Stimulated activated naive CD8-positive, alpha-beta T cell treated with anti-CD3 and anti-CD28 coated beads, Interleukin-15, amount 100 ng/mL, for 72 hours (primary cell): ENCODE data around the gene STOML1.
"Not testable (repeated sequence)": the region's sequence is repeated elsewhere in the genome, so short reads cannot be mapped to it uniquely, and the experiment has no call there.

Experiments used
- ATAC-seq: fragments of 150-1000 bp; cut with Tn5 transposase; 2 replicates; pipeline ENCODE4 v1.10.0; 2021; ENCODE audit warnings: mild to moderate bottlenecking, moderate library complexity
- DNase-seq, 2 donors: peaks; one replicate each; pipeline ENCODE4 v3.0.0; 2021 to 2022
- H3K27ac Mint-ChIP-seq, 2 donors: one replicate each; pipeline ENCODE4 v1.8.0; 2022; ENCODE audit warnings: mild to moderate bottlenecking in 2 of 2, mixed read lengths in 2 of 2, moderate library complexity in 2 of 2
- H3K27me3 Mint-ChIP-seq: one replicate; pipeline ENCODE4 v1.8.0; 2022; ENCODE audit warnings: mixed read lengths
- H3K4me1 Mint-ChIP-seq: one replicate; pipeline ENCODE4 v1.8.0; 2022; ENCODE audit warnings: mild to moderate bottlenecking, mixed read lengths
- H3K4me3 Mint-ChIP-seq, 2 donors: one replicate each; pipeline ENCODE4 v1.8.0; 2022; ENCODE audit warnings: mild to moderate bottlenecking in 2 of 2, mixed read lengths in 2 of 2, moderate library complexity in 1 of 2
- H3K9me3 Mint-ChIP-seq, 2 donors: one replicate each; pipeline ENCODE4 v1.8.0; 2022; ENCODE audit warnings: mixed read lengths in 2 of 2

The STOML1 gene

DNA sequence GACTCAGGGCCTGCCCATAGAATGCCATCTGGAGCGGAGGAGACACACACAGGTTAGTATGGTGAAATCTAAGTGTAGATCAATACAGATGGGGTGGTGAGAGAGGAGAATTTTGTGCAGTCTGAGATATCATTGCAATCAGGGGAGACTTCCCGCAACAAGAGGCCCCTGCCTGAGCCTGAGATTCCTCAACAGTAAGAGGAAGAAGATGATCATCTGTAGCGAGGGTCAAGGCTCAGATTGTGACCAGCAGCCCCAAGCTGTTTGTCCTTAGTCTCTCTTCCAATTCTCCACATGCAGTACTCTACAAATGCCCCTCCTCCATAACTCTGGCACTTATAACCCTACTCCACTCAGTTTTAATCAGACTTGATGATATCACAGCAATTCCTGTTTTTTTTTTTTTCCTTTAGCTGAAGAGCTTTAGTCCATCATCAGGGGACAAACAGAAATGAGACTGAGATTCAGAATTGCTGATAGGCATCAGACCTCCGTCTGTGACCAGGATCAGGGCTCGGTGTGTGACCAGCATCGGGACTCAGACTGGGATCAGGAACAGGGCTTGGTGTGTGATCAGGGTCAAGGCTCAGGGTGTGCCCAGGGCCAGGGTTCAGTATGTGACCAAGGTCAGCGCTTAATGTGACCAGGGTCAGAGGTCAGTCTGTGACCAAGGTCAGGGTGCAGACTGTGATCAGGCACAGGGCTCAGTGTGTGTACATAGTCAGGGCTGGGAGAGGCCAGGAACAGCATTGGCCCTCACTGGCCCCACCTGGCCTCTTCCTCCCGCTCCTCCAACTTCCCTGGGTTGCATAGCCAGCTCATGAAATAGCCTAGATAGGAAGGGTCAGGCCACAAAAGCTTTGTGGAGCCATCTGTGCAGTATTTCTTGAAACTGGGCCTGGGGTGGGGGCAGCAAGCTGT is 51.8 kb downstream of the STOML1 start:
- no peaks in the 10 kb centered on the region for H3K9me3 Mint-ChIP-seq
- DNase-seq (no peak), ATAC-seq (no peak)
- H3K27me3 Mint-ChIP-seq, result no peaks in the 10 kb centered on the region
- H3K4me3 Mint-ChIP-seq, result no peak overlapping the region
- peaks cover 14% of the 10 kb centered on the region for H3K4me1 Mint-ChIP-seq
- H3K27ac Mint-ChIP-seq, result no peak overlapping the region

DNA sequence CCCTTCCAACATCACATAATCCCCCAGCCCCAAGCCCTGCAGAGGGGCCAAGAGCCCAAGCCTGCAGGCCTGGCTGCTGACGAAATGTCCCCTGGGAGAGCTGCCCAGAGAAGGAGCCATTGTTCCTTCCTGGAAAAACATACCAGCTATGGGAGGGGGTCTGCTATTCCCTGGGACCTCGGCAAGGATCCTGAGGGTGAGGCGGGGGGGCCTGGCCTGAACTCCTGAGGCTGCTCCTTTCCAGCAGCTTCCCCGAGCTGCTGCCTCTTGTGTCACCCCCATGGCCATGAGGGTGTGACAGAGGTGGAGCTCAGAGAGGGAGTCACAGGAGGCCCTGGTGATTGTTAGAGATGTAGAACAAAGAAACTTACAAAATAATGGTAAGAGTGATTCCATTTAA is 53.0 kb downstream of the STOML1 start:
- Mint-ChIP-seq H3K4me3 (no peak overlapping the region), H3K4me1 (peaks cover 14% of the 10 kb centered on the region), H3K27me3 (no peaks in the 10 kb centered on the region), H3K27ac (peak overlapping the region in 1 of 2 donors; percentile 16), H3K9me3 (no peaks in the 10 kb centered on the region)
- ATAC-seq, result no peak
- DNase-seq, result no peak

DNA sequence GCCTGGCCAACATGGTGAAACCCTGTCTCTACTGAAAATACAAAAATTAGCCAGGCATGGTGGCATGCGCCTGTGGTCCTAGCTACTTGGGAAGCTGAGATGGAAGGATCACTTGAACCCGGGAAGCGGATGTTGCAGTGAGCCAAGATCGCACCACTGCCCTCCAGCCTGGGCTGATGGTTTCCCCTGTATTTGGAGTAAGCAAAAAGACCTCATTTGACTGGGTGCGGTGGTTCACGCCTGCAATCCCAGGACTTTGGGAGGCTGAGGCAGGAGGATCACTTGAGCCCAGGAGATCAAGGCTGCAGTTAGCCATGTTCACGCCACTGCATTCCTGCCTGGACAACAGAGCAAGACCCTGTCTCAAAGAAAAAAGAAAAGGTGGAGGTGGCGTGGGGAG is 53.6 kb downstream of the STOML1 start:
- H3K27me3 Mint-ChIP-seq, H3K27ac Mint-ChIP-seq, ATAC-seq, H3K4me3 Mint-ChIP-seq, H3K9me3 Mint-ChIP-seq, DNase-seq: not testable (repeated sequence)
- peaks cover 14% of the 10 kb centered on the region for H3K4me1 Mint-ChIP-seq

DNA sequence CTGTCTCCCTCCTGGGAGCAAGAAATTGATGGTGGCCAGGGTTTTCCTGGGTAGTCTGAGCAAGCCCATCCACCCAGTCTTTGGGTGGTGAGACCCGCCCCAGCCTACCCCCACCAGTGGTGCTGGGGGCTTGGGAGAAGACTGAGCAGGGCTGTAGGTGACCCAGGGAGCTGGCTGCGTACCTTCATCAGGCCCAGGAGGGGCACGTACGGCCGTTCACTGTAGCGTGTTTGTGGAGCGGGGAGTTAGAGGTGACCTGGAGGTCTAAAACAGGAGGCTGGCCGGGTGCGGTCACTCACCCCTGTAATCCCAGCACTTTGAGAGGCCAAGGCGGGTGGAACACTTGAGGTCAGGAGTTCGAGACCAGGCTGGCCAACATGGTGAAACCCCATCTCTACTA is 54.4 kb downstream of the STOML1 start:
- no peak for DNase-seq
- no peak for ATAC-seq
- Mint-ChIP-seq H3K9me3 (no peaks in the 10 kb centered on the region), H3K27me3 (no peaks in the 10 kb centered on the region), H3K4me1 (peaks cover 14% of the 10 kb centered on the region), H3K27ac (no peak overlapping the region), H3K4me3 (no peak overlapping the region)

DNA sequence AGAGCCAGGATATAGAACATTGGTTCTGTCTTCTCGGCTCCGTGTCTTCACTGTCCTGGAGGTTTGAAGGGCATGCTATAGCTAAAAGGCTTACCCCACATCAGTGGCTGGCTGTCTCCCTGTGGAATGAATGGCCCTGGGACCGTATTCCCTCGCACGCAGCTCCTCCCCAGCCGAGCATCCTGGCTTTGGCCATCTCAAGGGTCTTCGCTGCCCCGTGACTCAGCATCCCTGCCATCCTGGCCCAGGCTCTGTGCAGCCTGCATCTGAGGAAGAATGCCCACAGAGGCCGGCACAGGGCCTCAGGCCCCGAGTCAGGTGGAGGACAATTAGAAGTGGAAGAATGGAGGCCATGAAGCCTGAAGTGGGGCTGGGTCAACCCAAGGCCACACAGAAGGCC is 54.8 kb downstream of the STOML1 start:
- no peak overlapping the region for H3K4me3 Mint-ChIP-seq
- no peak overlapping the region for H3K27ac Mint-ChIP-seq
- H3K4me1 Mint-ChIP-seq, result peaks cover 9% of the 10 kb centered on the region
- DNase-seq (no peak), ATAC-seq (no peak)
- H3K9me3 Mint-ChIP-seq, result no peaks in the 10 kb centered on the region
- no peaks in the 10 kb centered on the region for H3K27me3 Mint-ChIP-seq

DNA sequence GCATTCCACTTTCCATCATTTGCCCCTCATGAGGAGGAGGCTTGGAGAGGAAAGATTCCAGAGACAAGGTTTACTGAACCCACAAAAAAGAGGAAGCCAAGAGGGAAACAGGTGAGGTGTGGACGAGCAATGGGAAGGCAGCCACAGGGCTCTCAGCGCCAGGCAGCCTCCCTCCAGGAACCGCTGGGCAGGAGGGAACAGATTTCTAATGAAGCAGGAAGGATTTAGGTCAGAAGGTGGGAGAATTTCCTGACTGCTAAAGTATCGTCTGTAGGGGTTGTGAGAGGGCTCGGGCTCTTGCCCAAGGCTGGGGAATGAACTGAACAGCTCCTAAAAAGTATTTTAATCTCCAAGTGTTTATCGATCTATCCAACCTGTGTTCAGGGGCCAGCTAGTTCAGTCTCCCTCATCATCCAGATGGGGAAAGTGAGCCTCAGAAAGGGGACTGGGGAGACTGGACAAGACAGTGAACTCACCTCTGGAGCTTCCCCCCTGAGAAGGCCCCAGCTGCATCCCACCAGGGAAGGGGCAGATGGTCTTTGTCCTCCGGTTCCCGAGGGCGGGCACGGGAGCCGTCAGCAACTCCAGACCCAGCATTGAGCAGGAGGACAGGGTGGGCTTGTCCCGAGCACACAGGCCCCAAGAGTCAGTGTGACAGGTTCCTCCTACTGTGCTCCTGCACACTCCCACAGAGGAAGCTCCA is 55.4 kb downstream of the STOML1 start:
- Mint-ChIP-seq H3K27ac (no peak overlapping the region), H3K4me1 (peaks cover 4% of the 10 kb centered on the region), H3K9me3 (no peaks in the 10 kb centered on the region), H3K4me3 (no peak overlapping the region), H3K27me3 (no peaks in the 10 kb centered on the region)
- no peak for ATAC-seq
- DNase-seq, result no peak

DNA sequence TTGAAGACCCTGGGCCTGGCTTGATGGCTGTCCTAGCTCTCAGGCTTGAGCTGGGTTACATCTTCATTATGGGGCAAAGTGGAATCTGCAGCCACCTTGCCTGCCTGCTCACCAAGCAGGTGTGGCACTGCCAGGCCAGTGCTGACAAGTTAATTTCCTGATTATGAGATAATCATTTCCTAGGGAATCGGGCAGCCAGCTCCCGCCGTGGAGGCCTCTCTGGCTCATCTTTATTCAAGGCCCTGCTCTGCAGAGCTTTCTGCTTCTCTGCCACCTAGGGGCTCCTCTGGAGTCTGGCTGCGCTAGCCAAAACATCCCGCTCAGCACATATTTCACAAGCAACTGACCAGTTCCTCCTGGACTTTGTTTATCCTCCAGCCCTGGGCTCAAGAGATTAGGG is 55.9 kb downstream of the STOML1 start:
- no peak for ATAC-seq
- Mint-ChIP-seq H3K4me3 (no peak overlapping the region), H3K9me3 (no peaks in the 10 kb centered on the region), H3K4me1 (no peaks in the 10 kb centered on the region), H3K27ac (no peak overlapping the region), H3K27me3 (no peaks in the 10 kb centered on the region)
- DNase-seq, result no peak

DNA sequence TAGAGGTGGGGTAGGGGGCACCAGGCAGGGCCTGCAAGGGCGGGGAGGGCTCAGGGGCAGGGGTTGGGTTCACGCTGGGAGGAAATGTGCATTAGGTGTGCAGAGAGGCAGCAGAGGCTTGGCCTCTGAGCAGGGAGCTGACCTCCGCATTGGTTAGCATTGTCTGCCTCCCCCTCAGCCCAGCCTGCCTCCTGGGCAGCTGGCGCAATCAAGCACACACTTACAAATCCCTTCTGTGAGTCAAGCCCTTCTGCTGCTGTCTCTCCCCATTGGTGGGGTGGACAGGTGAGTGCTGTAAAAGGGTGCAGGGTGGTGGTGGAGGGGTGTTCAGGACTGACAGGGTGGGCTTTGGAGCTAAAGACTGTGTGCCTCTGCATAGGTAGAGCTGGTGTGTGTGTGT is 56.5 kb downstream of the STOML1 start:
- no peak for DNase-seq
- no peaks in the 10 kb centered on the region for H3K27me3 Mint-ChIP-seq
- H3K4me3 Mint-ChIP-seq, result no peak overlapping the region
- H3K9me3 Mint-ChIP-seq, result no peaks in the 10 kb centered on the region
- no peak for ATAC-seq
- no peak overlapping the region for H3K27ac Mint-ChIP-seq
- peaks cover 6% of the 10 kb centered on the region for H3K4me1 Mint-ChIP-seq

DNA sequence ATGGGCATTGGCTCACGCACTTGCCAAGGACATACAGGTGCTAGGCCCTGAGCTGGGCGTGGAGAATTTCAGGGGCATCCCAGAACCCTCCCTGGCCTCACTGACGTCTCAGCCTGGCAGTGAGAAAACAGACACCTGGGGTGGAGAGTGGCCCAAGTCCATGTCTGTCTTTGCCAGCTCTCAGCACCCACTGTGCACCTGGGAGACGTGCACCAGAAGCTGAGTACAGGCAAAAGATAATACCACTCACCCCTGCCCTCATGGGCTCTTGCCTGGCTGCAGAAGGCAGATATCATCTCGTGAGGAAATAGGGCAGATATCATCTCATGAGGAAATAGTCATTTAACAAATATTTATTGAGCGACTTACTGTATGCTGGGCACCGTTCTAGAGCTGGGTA is 57.8 kb downstream of the STOML1 start:
- H3K27me3 Mint-ChIP-seq, result no peaks in the 10 kb centered on the region
- H3K27ac Mint-ChIP-seq, result no peak overlapping the region
- H3K4me1 Mint-ChIP-seq, result peaks cover 18% of the 10 kb centered on the region

DNA sequence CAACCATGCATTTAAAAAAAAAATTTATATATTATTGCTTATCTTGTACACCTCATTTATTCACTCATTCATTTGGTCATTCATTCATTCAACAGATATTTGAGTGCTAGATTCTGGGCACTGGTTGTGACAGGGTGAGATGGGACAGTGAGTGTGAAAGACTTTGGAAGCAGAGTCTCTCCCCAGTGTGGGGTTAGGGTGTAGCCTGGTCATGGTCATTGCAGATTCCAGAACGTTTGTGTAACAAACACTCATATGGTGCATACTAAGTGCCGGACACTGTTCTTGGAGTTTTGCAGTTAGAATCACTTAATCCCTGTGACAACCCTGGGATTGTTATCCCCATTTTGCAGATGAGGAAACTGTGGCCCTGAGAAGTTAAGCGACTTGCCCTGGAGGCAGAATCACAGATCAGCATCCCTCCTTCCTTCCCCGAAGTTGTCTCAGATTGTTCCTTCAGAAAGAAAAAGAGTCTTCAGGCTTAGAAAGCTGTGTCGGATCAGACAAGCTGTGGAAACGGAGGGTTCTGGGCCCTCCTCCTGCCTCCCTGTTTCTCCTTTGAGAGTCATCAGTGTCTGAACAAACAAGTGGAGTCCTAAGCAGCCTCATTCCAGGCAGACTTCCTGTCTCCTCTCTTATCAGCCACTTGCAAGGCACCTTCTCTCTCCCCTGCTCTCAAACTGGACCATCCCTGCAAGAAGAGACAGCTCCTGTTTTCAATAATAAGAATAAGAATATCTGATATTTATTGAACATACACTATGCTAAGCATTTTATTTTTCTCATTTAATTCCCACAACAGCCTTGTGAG is 59.5 kb downstream of the STOML1 start:
- Mint-ChIP-seq H3K4me3 (no peak overlapping the region), H3K9me3 (no peaks in the 10 kb centered on the region), H3K4me1 (peaks cover 32% of the 10 kb centered on the region), H3K27me3 (no peaks in the 10 kb centered on the region), H3K27ac (peak overlapping the region in 1 of 2 donors; percentile 36)
- no peak for ATAC-seq
- no peak for DNase-seq

More for the DNA sequence above, 57.8 kb downstream of the STOML1 start:
- H3K9me3 Mint-ChIP-seq, result no peaks in the 10 kb centered on the region
- no peak for ATAC-seq
- H3K4me3 Mint-ChIP-seq, result no peak overlapping the region
- no peak for DNase-seq

DNA sequence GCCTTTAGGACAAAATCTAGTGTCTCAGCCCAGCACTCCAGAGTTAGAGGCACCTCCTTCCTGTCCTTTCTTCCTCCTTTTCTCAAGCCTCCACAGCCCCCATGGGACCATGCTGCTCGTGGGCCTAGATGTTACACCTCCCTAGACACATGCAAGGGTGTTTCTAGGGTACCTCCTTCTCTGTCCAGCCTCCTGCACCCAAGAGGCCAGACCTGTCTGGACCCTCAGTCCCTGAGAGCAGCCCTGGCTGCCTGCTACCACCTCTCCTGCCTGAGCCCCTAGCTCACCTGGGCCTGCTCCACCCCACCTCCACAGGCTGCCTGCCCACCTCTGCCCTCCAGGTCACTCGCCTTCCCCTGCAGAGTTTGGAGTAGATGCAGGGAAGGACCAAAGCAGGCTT is 60.7 kb downstream of the STOML1 start:
- Mint-ChIP-seq H3K27me3 (no peaks in the 10 kb centered on the region), H3K4me1 (peaks cover 32% of the 10 kb centered on the region), H3K27ac (peak overlapping the region in 1 of 2 donors; percentile 84), H3K4me3 (no peak overlapping the region), H3K9me3 (no peaks in the 10 kb centered on the region)
- ATAC-seq (no peak), DNase-seq (no peak)

DNA sequence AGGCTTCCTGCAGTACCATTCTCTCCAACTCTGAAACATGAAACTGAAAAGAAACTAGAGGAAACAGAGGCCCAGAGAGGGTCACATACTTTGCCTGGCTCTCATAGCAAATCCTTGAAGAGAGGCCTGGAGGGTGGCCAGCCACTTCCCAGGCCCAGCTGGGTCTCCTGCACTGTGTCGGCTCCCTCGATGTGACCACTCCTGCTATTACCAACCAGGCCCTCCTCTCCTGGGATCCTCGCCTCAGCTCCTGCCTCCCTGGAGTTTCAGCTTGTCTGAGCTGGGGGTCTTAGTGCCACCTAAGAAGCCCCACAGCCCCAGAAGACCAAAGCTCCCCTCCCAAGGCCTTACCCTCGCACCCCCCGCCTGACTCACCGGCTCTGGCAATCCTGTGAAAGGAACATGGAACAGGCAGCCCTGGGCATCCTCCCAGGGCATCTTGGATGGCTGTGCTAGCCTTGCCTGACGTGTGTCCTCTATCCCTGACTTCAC is 61.3 kb downstream of the STOML1 start:
- DNase-seq (no peak), ATAC-seq (no peak)
- Mint-ChIP-seq H3K27ac (peak overlapping the region in 1 of 2 donors; percentile 27), H3K4me3 (no peak overlapping the region), H3K9me3 (no peaks in the 10 kb centered on the region), H3K27me3 (peaks cover 1% of the 10 kb centered on the region), H3K4me1 (peaks cover 35% of the 10 kb centered on the region)

DNA sequence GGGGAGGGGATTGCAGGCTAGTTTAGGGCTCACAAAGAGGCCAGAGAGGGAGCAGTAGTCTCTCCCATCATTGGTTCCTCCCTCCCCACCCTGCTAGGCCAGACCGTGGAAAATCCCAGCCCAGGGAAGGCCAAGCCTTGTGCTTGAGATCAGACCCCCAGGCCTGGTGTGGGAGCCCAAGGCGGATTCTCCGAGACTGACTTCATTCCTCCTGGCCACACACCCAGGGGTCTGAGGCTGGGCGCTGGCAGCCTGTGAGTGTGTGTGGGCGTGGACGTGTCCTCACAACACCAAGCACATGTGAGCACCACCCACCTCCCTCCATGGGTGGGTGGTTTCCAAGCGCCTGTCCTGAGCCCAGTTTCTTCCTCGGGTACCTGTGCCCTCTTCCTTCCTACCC is 61.7 kb downstream of the STOML1 start:
- no peaks in the 10 kb centered on the region for H3K9me3 Mint-ChIP-seq
- H3K27me3 Mint-ChIP-seq, result peaks cover 6% of the 10 kb centered on the region
- H3K4me3 Mint-ChIP-seq, result no peak overlapping the region
- peak overlapping the region in 1 of 2 donors; percentile 27 for H3K27ac Mint-ChIP-seq
- no peak for ATAC-seq
- DNase-seq, result no peak
- peaks cover 40% of the 10 kb centered on the region for H3K4me1 Mint-ChIP-seq

DNA sequence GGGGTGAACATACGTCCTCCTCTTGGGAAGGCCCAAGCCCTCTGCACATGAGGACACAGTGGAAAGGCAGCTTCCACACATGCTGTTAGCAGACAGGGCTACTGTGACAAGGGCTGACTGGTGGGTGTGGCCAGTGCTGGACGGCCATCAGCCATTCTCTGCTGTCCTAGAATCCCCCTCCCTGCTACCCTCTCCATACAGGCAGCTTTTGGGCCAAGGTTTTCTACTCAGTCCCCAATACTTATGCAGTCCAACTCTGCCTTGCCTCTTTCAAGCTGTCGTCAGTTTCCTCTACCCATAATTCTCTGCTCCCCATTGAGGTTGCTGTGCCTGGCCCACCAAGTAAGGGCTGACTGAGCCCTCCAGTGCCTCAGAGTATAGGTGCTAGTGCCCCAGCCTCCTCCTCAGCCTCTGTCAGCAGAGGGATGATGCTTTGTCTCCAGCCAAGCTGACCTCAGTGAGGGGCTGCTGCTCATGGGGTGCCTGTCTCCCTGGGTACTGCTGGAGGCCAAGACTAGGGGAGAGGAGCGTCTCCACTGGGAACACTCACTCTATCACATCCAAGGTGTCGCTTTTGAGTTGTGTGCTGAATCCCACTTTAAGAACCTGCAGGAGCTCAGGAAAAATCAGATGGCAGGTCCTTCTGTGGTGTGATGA is 63.0 kb downstream of the STOML1 start:
- Mint-ChIP-seq H3K27me3 (peaks cover 6% of the 10 kb centered on the region), H3K4me3 (peak overlapping the region; percentile 36 to 63), H3K27ac (peak overlapping the region in 1 of 2 donors; percentile 37), H3K9me3 (no peaks in the 10 kb centered on the region), H3K4me1 (peaks cover 52% of the 10 kb centered on the region)
- DNase-seq (no peak), ATAC-seq (no peak)
